GOT3 (cell line): ENCODE data around the gene PPP6R3.

Experiments used
- DNase-seq: peaks from one replicate; lab custom pipeline; 2025; ENCODE audit warnings: mixed read lengths; lab: John Stamatoyannopoulos, UW

PPP6R3 gene

DNA sequence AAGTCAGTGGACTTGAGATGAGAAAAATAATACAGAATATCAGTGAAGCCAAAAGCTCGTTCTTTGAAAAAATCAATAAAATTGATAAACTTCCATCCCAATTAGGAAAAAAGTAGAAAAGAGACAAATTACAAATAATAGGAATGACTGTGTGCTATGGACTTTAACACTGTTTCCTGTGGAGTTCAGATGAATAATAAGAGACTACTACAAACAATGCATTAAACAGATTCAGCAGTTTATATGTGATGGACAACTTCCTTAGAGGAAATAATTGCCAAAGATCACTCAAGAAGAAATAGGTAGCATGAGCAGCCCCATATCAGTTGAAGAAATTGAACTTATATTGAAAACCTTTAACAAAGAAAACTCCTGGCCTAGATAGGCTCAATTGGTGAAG lies 99.7 kb downstream of the PPP6R3 start:
- no peak for DNase-seq

DNA sequence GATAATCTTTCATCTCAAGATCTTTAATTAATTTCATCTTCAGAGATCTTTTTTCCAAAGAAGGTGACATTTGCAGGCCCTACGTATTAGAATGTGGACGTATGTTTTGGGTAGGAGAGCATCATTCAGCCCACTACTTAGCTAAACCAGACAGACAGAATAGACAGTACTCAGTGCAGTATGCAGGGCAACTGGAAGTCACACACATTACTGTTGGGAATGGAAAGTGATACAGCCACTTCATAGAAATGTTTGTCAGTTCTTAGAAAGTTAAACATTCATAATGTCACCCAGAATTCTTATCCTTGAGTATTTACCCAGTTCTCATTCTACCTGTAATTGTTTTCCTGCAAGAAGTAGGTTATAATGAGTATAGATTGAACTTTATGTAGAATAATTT lies 102.9 kb downstream of the PPP6R3 start:
- DNase-seq, result no peak

DNA sequence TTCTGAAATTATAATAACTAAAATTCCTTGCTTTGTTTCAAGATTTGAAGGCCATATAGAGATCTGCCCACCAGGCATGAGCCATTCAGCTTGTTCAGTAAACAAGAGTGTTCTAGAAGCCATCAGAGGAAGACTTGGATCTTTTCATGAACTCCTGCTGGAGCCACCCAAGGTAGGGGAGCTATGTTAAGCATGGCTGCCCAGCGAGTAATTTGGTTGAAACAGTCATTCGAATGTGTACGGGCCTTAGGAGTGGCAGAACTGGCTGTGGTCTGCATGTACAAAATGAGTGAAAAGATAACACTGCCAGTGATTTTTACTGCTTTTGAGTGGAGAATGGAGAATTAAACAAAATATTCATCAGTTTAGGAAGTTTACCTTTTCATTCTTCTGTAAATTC lies 103.7 kb downstream of the PPP6R3 start:
- DNase-seq, result no peak

DNA sequence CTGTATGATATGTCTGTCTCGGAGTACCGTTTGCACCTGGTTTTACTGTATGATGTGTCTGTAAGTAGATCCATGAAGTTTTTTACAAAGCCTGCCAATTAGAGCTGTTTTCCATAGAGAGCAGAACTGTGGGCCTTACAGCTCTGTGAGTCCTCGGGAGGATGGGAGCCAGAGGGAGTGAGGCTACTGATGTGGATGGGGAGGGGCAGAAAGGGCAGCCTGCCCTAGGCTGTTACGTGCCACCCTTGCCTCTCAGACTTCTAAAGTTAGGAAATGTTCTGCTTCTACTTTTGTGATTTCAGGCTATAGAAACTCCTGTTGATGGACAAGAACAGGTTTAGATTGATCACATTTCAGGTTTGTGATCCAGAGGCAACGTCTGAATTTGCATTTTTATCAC lies 105.2 kb downstream of the PPP6R3 start:
- DNase-seq, result no peak

DNA sequence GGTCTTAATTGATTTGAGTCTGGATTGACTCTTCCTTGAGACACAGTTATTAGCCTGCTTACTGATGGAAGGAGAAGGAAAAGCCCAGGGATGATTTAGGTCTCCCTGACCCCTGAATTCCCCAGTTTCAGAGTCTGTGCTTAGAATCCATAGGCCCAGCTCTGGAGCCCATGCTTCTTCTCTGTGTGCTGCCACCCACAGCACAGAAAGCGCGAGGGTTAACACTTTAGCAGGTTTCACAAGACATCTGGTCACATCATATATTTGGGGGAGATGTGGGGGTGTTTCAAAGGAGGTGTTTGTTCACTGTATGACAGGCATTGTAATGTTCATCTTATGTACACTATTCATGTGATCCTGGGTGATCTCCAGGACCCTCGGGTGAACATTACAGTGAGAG lies 107.0 kb downstream of the PPP6R3 start:
- no peak for DNase-seq

DNA sequence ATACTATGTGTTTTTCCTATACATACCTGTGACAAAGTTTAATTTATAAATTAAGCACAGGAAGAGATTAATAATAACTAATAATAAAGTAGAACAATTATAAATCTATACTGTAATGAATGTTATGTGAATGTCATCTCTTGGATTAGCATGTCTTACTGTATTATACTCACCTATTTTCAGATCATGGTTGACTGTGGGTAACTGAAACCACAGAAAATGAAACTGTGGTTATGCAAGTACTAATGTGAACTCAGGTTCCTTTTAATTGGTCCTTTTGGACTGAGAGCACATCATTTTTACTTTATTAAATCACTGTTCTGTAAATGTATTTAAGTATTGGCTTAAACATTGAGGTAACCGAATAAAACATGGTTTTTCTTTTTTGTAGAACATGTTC lies 108.8 kb downstream of the PPP6R3 start:
- DNase-seq, result no peak

DNA sequence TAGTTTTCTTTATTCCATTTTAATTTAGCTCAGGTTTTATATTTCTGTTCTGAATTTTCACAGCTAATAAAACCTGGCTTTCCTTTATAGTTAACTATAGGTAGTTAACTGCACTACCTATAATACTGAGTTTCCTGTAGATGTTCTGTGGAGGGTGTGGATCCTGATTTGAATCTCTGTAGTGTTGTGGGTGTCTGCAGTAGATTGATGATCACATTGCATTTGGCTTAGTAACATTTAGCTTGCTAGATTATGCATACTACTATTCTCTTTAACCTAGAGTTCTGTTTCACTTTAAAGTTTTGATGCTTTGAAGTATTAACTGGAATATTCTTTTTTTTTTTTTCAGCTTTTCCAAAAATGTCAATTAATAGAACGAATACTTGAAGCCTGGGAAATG lies 110.1 kb downstream of the PPP6R3 start:
- no peak for DNase-seq

DNA sequence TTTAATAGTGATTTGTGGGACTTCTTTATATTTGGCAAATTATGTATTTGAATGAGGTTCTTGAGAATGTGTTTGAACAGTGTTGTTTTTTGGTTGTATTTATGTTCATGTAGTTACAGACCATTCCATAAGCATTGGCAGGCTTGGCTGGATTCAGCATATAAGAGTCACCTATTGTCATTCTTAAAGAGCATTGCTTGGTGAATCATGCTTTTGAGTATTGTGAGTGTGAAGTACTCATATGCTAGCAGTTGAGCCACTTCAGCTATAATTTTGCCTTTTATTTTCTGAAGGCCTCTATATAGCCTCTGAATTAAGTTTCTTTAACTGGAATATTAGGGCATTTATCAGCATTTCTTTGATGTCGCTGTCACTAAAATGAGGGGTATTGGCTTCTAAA lies 113.8 kb downstream of the PPP6R3 start:
- no peak for DNase-seq

DNA sequence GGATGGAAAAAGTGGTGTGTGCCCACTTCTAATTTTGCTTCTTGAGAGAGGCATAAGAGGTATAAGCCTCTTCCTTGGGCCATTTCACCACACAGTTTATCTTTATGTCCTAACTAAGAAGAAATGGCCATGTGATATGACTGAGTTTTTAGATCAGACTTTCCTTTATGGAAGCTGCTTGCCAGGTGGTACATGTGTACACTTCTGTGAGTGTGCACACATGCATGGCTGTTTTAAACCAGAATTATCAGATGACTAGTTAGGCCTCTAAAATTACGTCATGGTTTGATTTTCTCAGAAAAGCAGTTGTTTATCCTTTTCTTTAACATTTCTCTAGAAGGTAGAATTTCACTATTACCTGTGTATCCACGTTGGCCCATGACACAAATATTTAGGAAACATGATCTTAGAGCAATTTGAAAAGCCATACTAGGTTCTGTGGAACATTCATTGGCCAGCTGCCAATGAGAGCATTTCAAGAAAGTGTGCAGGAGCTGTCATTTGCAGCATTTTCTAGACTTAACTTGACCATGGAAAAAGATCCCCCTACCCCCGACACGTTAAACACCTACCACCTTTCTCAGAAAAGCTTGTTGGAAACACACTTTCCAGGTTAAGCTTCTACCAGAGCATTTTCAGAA lies 114.6 kb downstream of the PPP6R3 start:
- DNase-seq, result no peak

DNA sequence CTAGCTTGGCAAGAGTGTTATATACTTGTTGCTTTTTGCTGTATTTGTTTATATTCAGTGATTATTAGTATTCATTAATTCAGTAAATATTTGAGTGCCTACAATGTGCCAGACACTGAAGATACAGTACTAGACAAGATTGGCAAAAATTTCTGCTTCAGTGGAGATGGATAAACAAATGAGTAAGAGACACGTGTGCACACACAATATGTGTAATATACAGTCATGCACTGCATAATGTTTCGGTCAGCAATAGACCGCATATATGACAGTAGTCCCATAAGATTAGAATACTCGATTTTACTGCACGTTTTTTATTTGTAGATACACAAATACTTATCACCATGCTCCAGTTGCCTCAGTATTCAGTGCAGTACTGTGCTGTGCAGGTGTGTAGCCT lies 118.9 kb downstream of the PPP6R3 start:
- DNase-seq, result no peak

DNA sequence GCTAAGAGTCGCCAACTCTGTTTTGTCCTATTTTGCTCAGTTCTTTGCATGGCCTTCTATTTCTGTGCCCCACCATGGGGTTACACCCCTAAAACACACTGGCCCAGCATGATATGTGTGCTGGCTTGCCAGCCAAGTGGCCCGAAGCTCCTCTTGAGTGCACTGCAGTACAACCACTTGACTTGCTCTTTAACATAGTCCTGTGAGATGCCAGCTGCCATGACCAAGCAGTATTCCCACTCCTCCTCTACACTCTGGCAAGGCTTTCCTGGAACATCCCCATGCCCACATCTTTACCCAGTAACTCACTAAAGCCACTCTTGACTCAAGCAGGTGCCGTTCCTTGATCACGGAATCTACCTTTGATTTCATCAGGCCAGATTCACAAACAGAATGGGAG lies 120.9 kb downstream of the PPP6R3 start:
- no peak for DNase-seq

DNA sequence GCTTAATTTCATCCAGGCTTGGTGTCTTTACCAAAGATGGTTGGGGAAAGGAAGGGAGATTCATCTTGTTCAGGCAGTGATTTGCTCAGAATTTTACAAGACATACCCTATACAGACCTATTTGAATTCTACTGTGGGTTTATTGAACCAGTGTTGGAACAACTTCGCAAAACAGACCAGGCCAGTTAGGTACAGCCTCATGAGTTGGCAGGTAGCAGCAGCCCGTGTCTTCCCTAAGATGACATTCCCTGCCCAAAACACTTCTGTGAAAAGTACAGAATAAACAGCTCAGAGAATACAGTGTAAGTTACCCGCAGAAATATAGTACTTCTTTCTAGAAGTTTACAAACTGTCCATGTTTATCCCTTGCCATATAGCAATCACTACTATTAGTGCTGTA lies 121.3 kb downstream of the PPP6R3 start:
- DNase-seq, result no peak

DNA sequence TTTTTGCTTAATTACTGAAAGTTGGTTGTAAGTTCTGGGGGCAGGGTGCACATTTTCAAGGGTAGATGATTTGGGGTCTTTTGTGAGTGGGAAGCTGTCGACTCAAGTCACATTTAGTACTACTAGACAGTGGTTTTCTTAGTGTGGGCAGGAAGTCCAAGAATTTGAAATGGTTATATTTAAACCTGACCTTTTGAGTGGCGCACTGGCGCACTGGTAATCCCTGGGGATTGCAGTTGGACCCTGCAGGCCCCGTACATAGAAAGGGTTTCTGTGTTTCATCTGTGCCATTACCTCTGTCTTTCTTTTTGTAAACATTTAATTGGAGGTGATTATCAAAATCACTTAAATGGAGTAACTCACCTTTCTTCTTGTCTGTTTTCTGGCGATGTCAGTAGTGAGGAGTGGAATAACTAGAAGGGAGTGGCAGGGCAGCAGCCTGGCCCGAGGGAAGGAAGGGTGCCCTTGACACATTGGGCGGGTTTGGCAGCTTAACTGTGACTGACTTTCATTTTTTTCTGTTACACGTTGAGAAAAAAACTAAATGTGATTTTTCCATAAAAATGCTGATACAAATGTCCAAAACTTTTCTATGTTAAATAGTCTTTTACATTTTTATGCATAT lies 122.0 kb downstream of the PPP6R3 start:
- no peak for DNase-seq

DNA sequence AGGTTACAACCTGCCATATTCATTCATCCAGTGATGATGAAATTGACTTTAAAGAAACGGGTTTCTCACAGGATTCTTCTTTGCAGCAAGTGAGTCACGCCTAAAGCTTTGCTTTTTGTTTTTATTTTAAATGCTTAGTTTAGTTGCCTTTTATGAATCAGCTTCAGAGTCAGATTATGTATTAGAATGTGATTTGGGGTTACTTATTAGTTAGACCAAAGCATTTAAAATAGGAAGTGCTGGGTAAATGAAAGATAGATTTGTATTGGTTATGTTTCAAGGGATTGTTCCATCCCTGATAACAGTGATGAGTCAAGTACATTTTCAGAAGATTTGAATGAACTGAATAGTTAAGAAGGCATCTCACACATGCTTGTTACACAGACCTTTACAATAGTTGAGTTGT lies 122.5 kb downstream of the PPP6R3 start:
- DNase-seq, result no peak

DNA sequence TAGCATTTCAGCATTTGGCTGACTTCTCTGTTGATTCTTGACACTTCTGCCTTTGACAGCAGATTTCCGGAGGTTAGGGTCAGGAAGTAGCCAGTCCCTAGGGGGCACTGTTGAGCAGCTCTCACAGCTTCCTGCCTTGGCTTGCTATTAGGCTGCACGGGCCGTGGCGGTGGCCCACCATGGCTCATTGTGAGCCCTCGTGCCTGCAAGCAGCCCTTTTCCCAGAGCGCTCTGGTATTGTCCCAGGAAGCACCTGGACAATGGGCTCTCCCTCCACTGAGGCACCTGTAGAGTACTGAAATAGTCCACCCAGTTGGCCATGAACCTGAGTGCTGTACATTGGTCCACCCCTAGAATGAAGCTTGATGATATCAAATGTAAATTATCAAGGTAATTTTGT lies 123.5 kb downstream of the PPP6R3 start:
- no peak for DNase-seq

DNA sequence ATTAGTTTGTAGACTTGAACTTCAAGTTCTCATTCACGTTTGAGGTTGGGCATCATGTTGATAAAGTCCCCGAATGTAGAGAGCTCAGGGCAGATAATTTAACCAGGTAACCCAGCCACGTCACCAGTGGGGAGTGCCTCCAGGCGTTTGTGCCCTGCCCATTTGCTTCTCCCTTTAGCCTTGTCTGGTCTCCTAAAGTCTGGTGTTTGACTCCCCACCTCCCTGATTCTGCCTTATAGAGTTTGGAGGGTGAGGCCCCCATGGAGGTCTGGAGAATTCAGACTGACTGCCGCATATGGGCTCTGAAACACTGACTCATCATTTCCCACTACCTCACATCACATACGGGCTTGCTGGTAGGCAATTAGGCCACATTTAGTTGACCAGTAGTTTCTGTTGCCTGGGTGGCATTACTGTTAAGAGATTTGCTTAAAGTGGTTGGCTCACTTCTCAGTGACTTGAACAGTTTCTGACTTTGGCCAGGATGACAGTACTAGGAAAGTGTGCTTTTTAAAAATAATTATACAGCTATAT lies 124.5 kb downstream of the PPP6R3 start:
- no peak for DNase-seq

DNA sequence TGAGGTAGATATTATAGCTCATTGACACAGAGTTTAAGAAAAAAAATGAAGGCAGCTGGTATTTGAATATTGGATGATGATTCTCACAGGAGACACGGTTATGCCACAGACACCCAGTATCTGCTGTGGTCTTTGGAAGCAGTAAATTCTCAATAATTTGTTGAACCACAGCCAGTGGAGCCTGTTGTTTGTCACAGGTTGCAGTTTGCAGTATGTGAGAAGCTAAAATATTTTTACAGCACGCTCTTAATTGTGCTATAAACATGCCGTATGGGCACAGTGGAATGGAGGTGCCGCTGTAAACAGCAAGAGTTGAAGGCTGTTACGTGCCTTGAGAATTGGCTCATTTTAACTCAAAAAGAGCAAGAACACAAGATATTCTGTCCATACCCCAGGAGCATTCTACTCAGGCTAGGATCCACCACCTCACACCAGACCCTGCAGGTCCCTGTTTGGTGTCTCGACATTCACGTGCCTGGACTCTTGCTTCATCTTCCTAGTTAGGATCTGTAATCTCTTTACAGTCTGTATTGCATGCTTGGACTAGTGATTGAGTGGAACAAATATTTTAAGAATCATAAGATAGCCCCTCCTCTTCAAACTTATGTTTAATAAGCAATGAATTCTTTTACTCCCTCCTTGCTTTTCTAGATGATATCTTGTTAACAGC lies 129.1 kb downstream of the PPP6R3 start:
- no peak for DNase-seq

DNA sequence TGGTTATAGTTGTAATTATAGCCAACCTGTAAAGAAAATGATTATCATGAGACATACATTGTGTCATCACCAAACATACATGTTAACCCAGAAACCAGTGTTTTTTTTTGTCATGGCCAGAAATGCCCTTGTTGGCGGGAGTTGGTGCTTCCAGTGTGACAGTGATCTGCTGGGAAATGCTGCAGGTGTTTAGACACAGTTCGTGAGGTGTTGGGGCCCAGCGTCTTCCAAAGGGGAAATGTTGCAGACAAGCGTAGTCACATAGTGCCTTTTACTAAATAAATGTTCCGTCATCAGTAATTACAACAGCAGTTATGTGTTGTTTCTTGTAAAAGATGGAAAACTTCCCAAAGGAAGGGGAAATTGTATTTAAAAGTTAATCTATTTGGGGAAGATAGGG lies 131.2 kb downstream of the PPP6R3 start:
- no peak for DNase-seq

DNA sequence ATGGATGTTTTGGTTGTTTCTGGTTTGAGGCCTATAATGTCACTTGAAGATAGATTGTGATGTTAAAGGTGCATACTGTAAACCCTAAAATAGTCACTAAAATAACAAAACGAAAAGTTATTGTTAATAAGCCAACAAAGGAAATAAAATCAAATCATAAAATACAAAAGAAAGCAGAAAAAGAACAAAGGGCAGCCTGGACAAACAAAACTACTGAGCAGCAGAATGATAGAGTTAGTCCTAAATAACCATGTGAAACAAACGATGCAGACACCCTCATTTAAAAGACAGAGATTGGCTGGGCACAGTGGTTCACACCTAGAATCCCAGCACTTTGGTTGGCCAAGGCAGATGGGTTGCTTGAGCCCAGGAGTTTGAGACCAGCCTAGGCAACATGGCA lies 132.9 kb downstream of the PPP6R3 start:
- no peak for DNase-seq

DNA sequence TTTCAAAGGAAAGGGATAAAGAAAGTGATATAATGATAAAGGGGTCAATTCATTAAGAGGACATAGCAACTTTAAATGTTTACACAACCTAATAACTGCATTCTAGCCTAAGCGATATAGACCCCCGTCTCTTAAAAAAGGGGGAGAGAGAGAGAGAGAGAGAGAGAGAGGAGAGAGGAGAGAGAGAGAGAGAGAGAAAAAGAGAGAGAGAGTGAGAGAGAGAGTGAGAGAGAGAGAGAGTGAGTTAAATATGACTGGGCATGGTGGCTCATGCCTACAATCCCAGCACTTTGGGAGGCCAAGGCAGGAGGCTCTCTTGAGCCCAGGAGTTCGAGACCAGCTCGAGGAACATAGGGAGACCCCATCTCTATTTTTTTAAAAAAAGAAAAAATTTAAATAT lies 133.6 kb downstream of the PPP6R3 start:
- no peak for DNase-seq

DNA sequence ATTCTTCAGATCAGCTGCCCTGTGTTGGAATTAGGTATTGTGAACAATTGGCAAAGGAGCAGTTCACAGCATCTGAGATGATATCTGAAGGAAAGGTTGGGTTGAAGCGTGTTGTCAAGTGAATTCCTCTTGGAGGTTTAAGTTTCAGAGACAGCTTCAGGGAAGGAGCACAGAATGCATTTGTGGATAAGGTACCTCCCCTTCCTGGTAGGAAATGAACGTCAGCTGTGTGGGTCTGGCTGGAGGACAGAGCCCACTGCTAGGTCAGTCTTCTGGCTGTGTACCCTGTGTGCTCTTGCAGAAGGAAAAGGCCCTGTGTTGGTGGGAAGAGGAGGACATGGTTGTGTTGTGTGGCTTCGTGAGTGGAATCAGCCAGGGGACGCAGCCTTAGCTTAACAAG lies 135.7 kb downstream of the PPP6R3 start:
- DNase-seq, result no peak

DNA sequence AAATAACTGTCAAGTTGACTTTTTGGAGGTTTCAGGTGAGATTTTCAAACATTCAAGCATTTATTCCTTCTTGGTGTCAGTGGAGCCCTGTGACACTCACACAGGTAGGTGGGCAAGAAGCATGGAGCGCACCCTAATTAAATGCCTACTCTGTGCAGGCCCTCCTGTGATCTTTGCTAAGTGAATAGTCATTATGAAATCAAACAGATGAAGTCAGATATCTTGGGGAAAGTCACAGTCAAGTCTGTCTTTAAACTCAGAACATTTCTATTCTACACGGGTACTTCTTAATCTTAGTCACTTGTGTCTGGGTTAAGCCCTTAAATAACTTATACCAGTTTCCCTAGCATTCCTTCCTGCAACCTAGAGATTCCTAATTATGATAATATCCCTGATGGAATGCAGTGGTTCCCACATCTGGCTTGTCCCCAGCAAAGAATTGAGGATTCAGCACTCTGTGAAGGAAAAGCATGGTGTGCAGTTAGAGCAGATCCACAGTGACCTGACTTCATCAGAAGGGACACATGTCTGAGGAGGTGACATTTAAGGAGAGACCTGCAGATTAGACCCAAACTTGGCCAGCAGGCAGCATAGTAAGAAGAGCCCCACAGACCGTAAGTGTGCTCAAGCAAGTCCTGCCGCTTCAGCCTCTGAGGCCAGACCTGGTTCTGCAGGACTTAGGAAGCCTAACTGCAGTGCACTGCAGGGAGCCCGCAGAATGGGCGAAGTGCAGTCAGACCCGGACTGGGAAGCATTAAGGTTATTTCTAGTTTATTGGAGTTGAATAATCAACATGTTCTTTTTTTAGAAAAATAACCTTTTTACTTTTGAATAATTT lies 138.5 kb downstream of the PPP6R3 start:
- no peak for DNase-seq

DNA sequence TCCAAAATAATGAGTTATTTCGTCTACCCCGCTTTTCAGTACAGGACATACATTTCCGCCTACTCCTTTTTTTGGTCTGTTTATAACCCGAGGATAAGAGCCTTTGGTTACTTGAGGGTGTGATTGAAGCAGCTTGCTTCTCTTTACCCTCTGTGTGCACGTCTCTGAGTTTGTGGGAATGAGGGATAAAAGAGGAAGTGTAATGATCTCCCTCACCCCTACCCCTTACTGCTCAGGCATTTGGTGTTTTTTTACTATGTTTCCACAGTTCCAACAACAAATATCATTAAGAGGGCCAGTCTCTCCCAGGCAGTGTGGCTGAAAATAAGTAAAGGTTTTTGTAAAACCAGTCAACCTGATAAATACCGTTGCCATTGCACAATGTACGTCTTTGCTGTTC lies 140.6 kb downstream of the PPP6R3 start:
- no peak for DNase-seq
